ENCODE measurements around the gene MIER1.

The MIER1 gene

DNA sequence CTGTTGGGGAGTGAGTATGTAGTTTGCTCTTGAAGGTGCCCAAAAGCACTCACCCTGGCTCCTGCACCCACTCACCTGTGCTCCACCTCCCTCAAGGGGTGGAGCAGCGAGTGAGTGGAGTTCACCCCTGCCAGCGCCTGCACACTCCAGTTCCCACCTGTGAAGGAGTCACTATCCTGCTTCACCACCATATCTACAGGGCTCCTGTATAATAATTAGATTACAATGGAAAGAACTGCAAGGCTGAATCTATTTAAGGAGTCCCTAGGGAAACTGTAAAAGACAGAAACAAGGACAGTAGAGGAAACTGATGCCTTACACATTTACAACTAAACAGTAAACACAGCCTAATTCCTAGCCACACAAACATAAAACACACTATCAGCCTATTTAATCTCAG is 4.2 kb upstream of the MIER1 start:
- Histone ChIP-seq H3K9me3 (ENCODE audit: control insufficient read depth, insufficient read depth, low read depth, low read length) (no peaks in the 10 kb centered on the region), H3K36me3 (ENCODE audit: control insufficient read depth in 2 of 2, insufficient read depth in 1 of 2, low read length in 2 of 2) (peaks cover 0 to 6% of the 10 kb centered on the region in 2 experiments; a peak in 1 of 3 replicates), H3K4me1 (ENCODE audit: control insufficient read depth, insufficient read depth, low read length) (no peaks in the 10 kb centered on the region), H3K4me3 (ENCODE audit: low read depth, low read length) (no peak overlapping the region), H3K27ac (ENCODE audit: extremely low read depth, low read depth, low read length) (no peak overlapping the region)
- POLR2A ChIA-PET: no interaction called here
- CTCF ChIA-PET: no interaction called here
- no peak for TF ChIP-seq ZNF274 (IDR thresholded peaks at IDR 0.05; ENCODE audit: low read length)
- no peak for TF ChIP-seq ZNF274 (tag by site-specific recombination; IDR thresholded peaks at IDR 0.05; ENCODE audit: borderline replicate concordance)
- TF ChIP-seq BCL11A (tag by site-specific recombination; IDR thresholded peaks at IDR 0.05; ENCODE audit: low read depth): no peak
- TF ChIP-seq ZNF121 (tag by site-specific recombination; IDR thresholded peaks at IDR 0.05): no peak
- TF ChIP-seq ZNF18 (tag by site-specific recombination; IDR thresholded peaks at IDR 0.05): peak; percentile 71

DNA sequence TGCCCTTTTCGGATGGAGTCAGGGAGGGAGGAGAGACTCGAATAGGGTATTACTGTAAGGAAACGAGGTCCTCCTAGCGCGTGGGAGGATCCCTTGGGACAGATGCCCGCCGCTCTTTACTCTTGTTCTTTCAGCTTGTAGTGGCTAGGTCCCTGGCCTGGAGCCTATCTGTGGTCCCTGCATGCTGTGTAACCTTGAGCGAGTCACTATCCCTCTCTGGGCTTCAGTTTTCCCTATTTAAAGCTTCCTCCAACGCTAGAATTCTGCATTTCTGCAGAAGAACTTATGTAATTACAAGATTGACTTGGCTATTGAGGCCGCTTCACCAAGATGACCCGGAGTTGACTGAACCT is 744 bp downstream of the MIER1 start:
- peak overlapping the region; percentile 69 for H3K27ac ChIP-seq (ENCODE audit: extremely low read depth, low read depth, low read length)
- CTCF ChIA-PET: interaction anchor here (0.7 to 0.8 kb wide), 2 partner anchors 20 to 22 kb away, joined by 3 read pairs; no protein-coding TSS in a partner anchor
- H3K36me3 ChIP-seq (ENCODE audit: control insufficient read depth in 2 of 2, insufficient read depth in 1 of 2, low read length in 2 of 2): peaks cover 0 to under 1% of the 10 kb centered on the region in 2 experiments; a peak in 1 of 3 replicates
- H3K4me1 ChIP-seq (ENCODE audit: control insufficient read depth, insufficient read depth, low read length): peaks cover 4% of the 10 kb centered on the region; the same call in 1 of the 2 replicates
- no peaks in the 10 kb centered on the region for H3K9me3 ChIP-seq (ENCODE audit: control insufficient read depth, insufficient read depth, low read depth, low read length)
- H3K4me3 ChIP-seq (ENCODE audit: low read depth, low read length): peak overlapping the region; percentile 99
- POLR2A ChIA-PET: interaction anchor here (1.1 to 2.8 kb wide), 6 partner anchors 9 to 128 kb away, joined by 3 to 25 read pairs (median 6); partner anchors contain the start of gene SLC35D1
- TF ChIP-seq ZNF580 (tag by site-specific recombination; IDR thresholded peaks at IDR 0.05) (0 out of 2 replicates have a peak, but pooled peaks have one; percentile 14), ZBTB1 (tag by site-specific recombination; IDR thresholded peaks at IDR 0.05) (no peak), ZNF610 (tag by site-specific recombination; IDR thresholded peaks at IDR 0.05; ENCODE audit: borderline replicate concordance) (peak; percentile 71; the same call in 1 of the 2 replicates), ZNF391 (tag by site-specific recombination; IDR thresholded peaks at IDR 0.05; ENCODE audit: borderline replicate concordance, low read depth) (no peak), ZNF121 (tag by site-specific recombination; IDR thresholded peaks at IDR 0.05) (peak; percentile 87), ZNF555 (tag by site-specific recombination; conservative IDR thresholded peaks at IDR 0.05) (no peak), BCL11B (tag by site-specific recombination; IDR thresholded peaks at IDR 0.05; ENCODE audit: low read depth) (peak; percentile 6; the same call in 1 of the 2 replicates), ZNF138 (tag by site-specific recombination; IDR thresholded peaks at IDR 0.05; ENCODE audit: borderline replicate concordance) (no peak), ZSCAN23 (tag by site-specific recombination; IDR thresholded peaks at IDR 0.05) (no peak), ZFP3 (tag by site-specific recombination; IDR thresholded peaks at IDR 0.05; ENCODE audit: low read depth) (no peak), WT1 (tag by site-specific recombination; IDR thresholded peaks at IDR 0.05) (peak; percentile 63), ZNF623 (tag by site-specific recombination; IDR thresholded peaks at IDR 0.05) (peak; percentile 19; the same call in 1 of the 2 replicates), TRIM28 (IDR thresholded peaks at IDR 0.05; ENCODE audit: borderline replicate concordance, low read length) (peak; percentile 10; the same call in 1 of the 2 replicates), RBAK (tag by site-specific recombination; IDR thresholded peaks at IDR 0.05) (no peak), ZNF501 (tag by site-specific recombination; IDR thresholded peaks at IDR 0.05) (no peak), IKZF3 (tag by site-specific recombination; IDR thresholded peaks at IDR 0.05) (peak; percentile 45; the same call in 1 of the 2 replicates), ZNF785 (tag by site-specific recombination; IDR thresholded peaks at IDR 0.05) (no peak), ZNF768 (tag by site-specific recombination; IDR thresholded peaks at IDR 0.05) (peak; percentile 99), ZNF324 (tag by site-specific recombination; IDR thresholded peaks at IDR 0.05) (peak; percentile 65; the same call in 1 of the 2 replicates), HIC1 (tag by site-specific recombination; IDR thresholded peaks at IDR 0.05) (0 out of 2 replicates have a peak, but pooled peaks have one; percentile 4), ZNF398 (tag by site-specific recombination; IDR thresholded peaks at IDR 0.05) (peak; percentile 48; the same call in 1 of the 2 replicates), ZBTB48 (tag by site-specific recombination; IDR thresholded peaks at IDR 0.05) (peak; percentile 97)
- TF ChIP-seq, protein P1, sequence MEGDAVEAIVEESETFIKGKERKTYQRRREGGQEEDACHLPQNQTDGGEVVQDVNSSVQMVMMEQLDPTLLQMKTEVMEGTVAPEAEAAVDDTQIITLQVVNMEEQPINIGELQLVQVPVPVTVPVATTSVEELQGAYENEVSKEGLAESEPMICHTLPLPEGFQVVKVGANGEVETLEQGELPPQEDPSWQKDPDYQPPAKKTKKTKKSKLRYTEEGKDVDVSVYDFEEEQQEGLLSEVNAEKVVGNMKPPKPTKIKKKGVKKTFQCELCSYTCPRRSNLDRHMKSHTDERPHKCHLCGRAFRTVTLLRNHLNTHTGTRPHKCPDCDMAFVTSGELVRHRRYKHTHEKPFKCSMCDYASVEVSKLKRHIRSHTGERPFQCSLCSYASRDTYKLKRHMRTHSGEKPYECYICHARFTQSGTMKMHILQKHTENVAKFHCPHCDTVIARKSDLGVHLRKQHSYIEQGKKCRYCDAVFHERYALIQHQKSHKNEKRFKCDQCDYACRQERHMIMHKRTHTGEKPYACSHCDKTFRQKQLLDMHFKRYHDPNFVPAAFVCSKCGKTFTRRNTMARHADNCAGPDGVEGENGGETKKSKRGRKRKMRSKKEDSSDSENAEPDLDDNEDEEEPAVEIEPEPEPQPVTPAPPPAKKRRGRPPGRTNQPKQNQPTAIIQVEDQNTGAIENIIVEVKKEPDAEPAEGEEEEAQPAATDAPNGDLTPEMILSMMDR (tag by site-specific recombination; IDR thresholded peaks at IDR 0.05): peak; percentile 4; the same call in 1 of the 2 replicates

Measured in HEK293 (cell line).